ENCODE measurements around the gene RBM5. TPM values are rescaled to one million over a fixed set of nuclear protein-coding genes. Genes with fewer than 3 reads are reported as not detected.

Gene RBM5
- polyA plus RNA-seq, 1 donor (not counting 4 experiments of a cell fraction or from before 2014, with no cell fraction given): 167 TPM

DNA sequence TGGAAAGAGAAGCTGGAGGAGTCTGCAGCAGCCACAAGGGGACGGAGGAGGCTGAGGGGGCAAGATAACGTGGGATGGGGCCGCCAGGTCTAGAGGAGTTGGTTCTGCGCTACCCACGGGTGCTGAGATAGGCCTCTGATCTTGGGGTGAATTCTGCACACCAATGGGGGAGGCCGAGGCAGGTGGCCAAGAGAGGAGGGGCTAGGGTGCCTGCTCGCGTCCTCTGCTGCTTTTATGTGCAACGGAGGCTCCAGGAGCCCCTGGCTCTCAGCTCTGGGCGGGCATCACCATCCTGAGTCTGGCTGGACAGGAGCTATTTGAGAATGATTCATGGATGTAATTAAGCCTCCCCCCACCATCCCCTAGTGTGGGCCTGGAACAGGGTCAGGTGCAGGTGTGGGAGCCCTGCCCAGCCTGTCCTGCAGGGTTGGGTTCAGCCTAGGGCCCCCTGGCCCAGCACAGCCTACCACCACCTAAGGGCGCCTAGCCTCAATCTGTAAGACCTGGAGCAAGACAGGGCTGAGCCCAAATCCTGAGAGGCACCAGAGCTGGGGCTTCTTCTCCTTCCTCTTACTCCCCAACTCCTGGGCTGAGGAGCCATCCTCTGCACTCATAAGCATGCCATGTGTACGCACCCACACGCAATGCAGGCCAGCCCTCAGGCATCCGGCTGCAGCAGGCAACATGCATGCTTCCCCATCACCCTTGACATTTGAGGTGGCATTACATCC is 34.1 kb downstream of the RBM5 start:
- Histone ChIP-seq H3K27ac (ENCODE audit: control insufficient read depth, insufficient read depth, low read length) (no peak overlapping the region), H3K9me1 (ENCODE audit: control insufficient read depth, extremely low read depth, insufficient read depth, low read length) (no peaks in the 10 kb centered on the region), H3K79me2 (ENCODE audit: control insufficient read depth, insufficient read depth, low read length) (no peaks in the 10 kb centered on the region), H3K36me3 (ENCODE audit: control insufficient read depth in 2 of 2, extremely low read depth in 1 of 2, insufficient read depth in 2 of 2, low read length in 2 of 2) (peaks cover 16 to 20% of the 10 kb centered on the region in 2 experiments), H4K20me1 (ENCODE audit: control insufficient read depth, extremely low read depth, insufficient read depth, low read length) (peaks cover 6% of the 10 kb centered on the region), H3K4me3 (ENCODE audit: control insufficient read depth in 2 of 3, extremely low read depth in 1 of 3, insufficient read depth in 2 of 3, low read depth in 1 of 3, low read length in 3 of 3) (no peak overlapping the region), H3K9me3 (ENCODE audit: control insufficient read depth, low read depth, low read length) (no peaks in the 10 kb centered on the region), H3K9ac (ENCODE audit: control insufficient read depth, extremely low read depth, insufficient read depth, low read length) (no peak overlapping the region), H3K4me1 (ENCODE audit: control insufficient read depth, extremely low read depth, insufficient read depth, low read length) (peaks cover 21% of the 10 kb centered on the region), H3K4me2 (ENCODE audit: control insufficient read depth, extremely low read depth, insufficient read depth, low read depth, low read length) (no peak overlapping the region), H2AFZ (ENCODE audit: control insufficient read depth, low read length) (no peak overlapping the region), H3K27me3 (ENCODE audit: control insufficient read depth, extremely low read depth, insufficient read depth, low read length) (no peaks in the 10 kb centered on the region)
- dilution Hi-C loops (cut with MboI; ENCODE audit: extremely low pct_ligation_motif_present, low sequenced_read_pairs): no loop called here
- DNase-seq (ENCODE audit: low read depth, low spot score): no peak
- FAIRE-seq: no peak
- TF ChIP-seq, protein P1, sequence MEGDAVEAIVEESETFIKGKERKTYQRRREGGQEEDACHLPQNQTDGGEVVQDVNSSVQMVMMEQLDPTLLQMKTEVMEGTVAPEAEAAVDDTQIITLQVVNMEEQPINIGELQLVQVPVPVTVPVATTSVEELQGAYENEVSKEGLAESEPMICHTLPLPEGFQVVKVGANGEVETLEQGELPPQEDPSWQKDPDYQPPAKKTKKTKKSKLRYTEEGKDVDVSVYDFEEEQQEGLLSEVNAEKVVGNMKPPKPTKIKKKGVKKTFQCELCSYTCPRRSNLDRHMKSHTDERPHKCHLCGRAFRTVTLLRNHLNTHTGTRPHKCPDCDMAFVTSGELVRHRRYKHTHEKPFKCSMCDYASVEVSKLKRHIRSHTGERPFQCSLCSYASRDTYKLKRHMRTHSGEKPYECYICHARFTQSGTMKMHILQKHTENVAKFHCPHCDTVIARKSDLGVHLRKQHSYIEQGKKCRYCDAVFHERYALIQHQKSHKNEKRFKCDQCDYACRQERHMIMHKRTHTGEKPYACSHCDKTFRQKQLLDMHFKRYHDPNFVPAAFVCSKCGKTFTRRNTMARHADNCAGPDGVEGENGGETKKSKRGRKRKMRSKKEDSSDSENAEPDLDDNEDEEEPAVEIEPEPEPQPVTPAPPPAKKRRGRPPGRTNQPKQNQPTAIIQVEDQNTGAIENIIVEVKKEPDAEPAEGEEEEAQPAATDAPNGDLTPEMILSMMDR (optimal IDR thresholded peaks at IDR 0.05 in 1 of 3, IDR thresholded peaks at IDR 0.05 in 1 of 3, conservative IDR thresholded peaks at IDR 0.05 in 1 of 3; ENCODE audit: extremely low read depth in 1 of 3, insufficient read depth in 2 of 3, low read length in 3 of 3): no peak
- no peak for TF ChIP-seq EZH2 (IDR thresholded peaks at IDR 0.05; ENCODE audit: low read length)

GRCh38 chr3:50123394-50124051 is 34.8 kb downstream of the RBM5 start:
- H3K9ac ChIP-seq (ENCODE audit: control insufficient read depth, extremely low read depth, insufficient read depth, low read length): no peak overlapping the region
- dilution Hi-C loops (cut with MboI; ENCODE audit: extremely low pct_ligation_motif_present, low sequenced_read_pairs): no loop called here
- FAIRE-seq: peak; percentile 60

More at GRCh38 chr3:50123394-50124051, 34.8 kb downstream of the RBM5 start:
- Histone ChIP-seq H2AFZ (ENCODE audit: control insufficient read depth, low read length) (no peak overlapping the region), H3K36me3 (ENCODE audit: control insufficient read depth in 2 of 2, extremely low read depth in 1 of 2, insufficient read depth in 2 of 2, low read length in 2 of 2) (peaks cover 11 to 13% of the 10 kb centered on the region in 2 experiments), H4K20me1 (ENCODE audit: control insufficient read depth, extremely low read depth, insufficient read depth, low read length) (peaks cover 6% of the 10 kb centered on the region), H3K9me3 (ENCODE audit: control insufficient read depth, low read depth, low read length) (no peaks in the 10 kb centered on the region), H3K27me3 (ENCODE audit: control insufficient read depth, extremely low read depth, insufficient read depth, low read length) (no peaks in the 10 kb centered on the region), H3K9me1 (ENCODE audit: control insufficient read depth, extremely low read depth, insufficient read depth, low read length) (no peaks in the 10 kb centered on the region), H3K27ac (ENCODE audit: control insufficient read depth, insufficient read depth, low read length) (no peak overlapping the region), H3K79me2 (ENCODE audit: control insufficient read depth, insufficient read depth, low read length) (no peaks in the 10 kb centered on the region), H3K4me2 (ENCODE audit: control insufficient read depth, extremely low read depth, insufficient read depth, low read depth, low read length) (no peak overlapping the region), H3K4me1 (ENCODE audit: control insufficient read depth, extremely low read depth, insufficient read depth, low read length) (peaks cover 21% of the 10 kb centered on the region), H3K4me3 (ENCODE audit: control insufficient read depth in 2 of 3, extremely low read depth in 1 of 3, insufficient read depth in 2 of 3, low read depth in 1 of 3, low read length in 3 of 3) (no peak overlapping the region)
- TF ChIP-seq, protein P1 (optimal IDR thresholded peaks at IDR 0.05 in 1 of 3, IDR thresholded peaks at IDR 0.05 in 1 of 3, conservative IDR thresholded peaks at IDR 0.05 in 1 of 3; ENCODE audit: extremely low read depth in 1 of 3, insufficient read depth in 2 of 3, low read length in 3 of 3): no peak
- TF ChIP-seq EZH2 (IDR thresholded peaks at IDR 0.05; ENCODE audit: low read length): no peak
- DNase-seq (ENCODE audit: low read depth, low spot score): no peak

Data from keratinocyte (primary cell).